GM12865 (cell line): ENCODE measurements around the gene CLBA1.
"Not testable (repeated sequence)": the region's sequence is repeated elsewhere in the genome, so short reads cannot be mapped to it uniquely, and the experiment has no call there.

ENCODE experiments used
- DNase-seq: peaks from one replicate; pipeline ENCODE4 v3.0.0; 2010; ENCODE audit warnings: low read depth
- H3K4me3 ChIP-seq: 2 replicates; pipeline ENCODE4 v1.5.1; 2011; ENCODE audit warnings: mild to moderate bottlenecking, low read depth, low read length, control low read depth
- CTCF ChIP-seq: IDR thresholded peaks from 2 replicates; pipeline ENCODE4 v1.5.1; 2011; ENCODE audit warnings: low read length, control low read depth, low read depth, inconsistent platforms; ENCODE audit not compliant: insufficient read depth; ENCODE audit errors: missing control alignments

Gene CLBA1

DNA sequence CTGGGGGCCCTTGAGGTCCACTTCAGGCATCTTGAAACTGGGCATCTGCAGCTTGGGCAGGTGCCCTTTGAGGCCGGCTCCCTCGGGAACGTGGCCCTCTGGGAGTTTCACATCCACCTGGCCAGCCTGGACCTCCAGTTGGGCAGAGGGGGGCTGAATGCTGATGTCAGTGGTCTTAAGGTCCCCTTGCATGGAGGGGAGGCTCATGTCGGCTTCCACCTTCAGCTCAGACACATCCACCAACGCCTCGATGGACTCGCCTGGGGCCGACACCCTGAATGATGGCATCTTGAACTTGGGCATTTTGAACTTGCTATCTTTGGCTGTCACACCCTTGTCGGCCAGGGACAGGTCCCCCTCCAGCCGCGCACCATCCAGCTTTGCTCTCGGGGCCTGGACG is 38.4 kb upstream of the CLBA1 start:
- not testable (repeated sequence) for H3K4me3 ChIP-seq, DNase-seq

DNA sequence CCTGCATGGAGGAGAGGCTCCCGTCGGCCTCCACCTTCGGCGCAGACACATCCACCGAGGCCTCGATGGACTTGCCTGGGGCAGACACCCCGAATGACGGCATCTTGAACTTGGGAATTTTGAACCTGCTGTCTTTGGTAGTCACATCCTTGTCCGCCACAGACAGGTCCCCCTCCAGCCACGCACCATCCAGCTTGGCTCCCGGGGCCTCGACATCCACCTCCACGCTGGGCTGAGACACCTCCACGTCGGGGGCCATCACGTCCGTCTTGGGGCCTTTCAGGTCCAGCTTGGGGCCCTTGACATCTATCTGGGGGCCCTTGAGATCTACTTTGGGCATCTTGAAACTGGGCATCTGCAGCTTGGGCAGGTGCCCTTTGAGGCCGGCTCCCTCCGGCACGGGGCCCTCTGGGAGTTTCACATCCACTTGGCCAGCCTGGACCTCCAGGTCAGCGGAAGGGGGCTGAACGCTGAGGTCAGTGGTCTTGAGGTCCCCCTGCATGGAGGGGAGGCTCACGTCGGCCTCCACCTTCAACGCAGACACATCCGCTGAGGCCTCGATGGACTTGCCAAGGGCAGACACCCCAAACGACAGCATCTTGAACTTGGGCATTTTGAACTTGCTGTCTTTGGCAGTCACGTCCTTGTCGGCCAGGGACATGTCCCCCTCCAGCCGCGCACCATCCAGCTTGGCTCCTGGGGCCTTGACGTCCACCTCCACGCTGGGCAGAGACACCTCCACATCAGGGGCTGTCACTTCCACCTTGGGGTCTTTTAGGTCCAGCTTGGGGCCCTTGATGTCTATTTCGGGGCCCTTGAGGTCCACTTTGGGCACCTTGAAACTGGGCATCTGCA is 37.5 kb upstream of the CLBA1 start:
- not testable (repeated sequence) for H3K4me3 ChIP-seq

DNA sequence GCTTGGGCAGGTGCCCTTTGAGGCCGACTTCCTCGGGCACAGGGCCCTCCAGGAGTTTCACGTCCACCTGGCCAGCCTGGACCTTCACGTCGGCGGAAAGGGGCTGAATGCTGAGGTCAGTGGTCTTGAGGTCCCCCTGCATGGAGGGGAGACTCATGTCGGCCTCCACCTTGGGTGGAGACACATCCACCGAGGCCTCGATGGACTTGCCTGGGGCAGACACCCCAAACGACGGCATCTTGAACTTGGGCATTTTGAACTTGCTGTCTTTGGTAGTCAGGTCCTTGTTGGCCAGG is 36.9 kb upstream of the CLBA1 start:
- TF ChIP-seq CTCF = no peak
- H3K4me3 ChIP-seq = no peak overlapping the region
- no peak for DNase-seq

More for the DNA sequence above, 37.5 kb upstream of the CLBA1 start:
- DNase-seq = not testable (repeated sequence)

GRCh38 chr14:104949406-104949955 is 36.1 kb upstream of the CLBA1 start:
- DNase-seq = not testable (repeated sequence)

GRCh38 chr14:104950021-104950420 is 35.6 kb upstream of the CLBA1 start:
- no peak for DNase-seq
- TF ChIP-seq CTCF = no peak
- no peak overlapping the region for H3K4me3 ChIP-seq

More at GRCh38 chr14:104949406-104949955, 36.1 kb upstream of the CLBA1 start:
- not testable (repeated sequence) for H3K4me3 ChIP-seq

DNA sequence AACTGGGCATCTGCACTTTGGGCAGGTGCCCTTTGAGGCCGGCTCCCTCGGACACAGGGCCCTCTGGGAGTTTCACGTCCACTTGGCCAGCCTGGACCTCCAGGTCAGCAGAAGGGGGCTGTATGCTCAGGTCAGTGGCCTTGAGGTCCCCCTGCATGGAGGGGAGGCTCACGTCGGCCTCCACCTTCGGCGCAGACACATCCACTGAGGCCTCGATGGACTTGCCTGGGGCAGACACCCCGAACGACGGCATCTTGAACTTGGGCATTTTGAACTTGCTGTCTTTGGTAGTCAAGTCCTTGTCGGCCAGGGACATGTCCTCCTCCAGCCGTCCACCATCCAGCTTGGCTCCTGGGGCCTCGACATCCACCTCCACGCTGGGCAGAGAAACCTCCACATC is 34.9 kb upstream of the CLBA1 start:
- DNase-seq, H3K4me3 ChIP-seq: not testable (repeated sequence)

- not testable (repeated sequence) for DNase-seq, H3K4me3 ChIP-seq
Measured at GRCh38 chr14:104951863-104952657, 33.5 kb upstream of the CLBA1 start.

- DNase-seq = no peak
- no peak overlapping the region for H3K4me3 ChIP-seq
- no peak for TF ChIP-seq CTCF
Measured at GRCh38 chr14:104953097-104953496, 32.5 kb upstream of the CLBA1 start.

GRCh38 chr14:104953896-104954656 is 31.5 kb upstream of the CLBA1 start:
- no peak for DNase-seq
- H3K4me3 ChIP-seq = no peak overlapping the region
- no peak for TF ChIP-seq CTCF
